Stimulated activated naive CD8-positive, alpha-beta T cell treated with anti-CD3 and anti-CD28 coated beads, Interleukin-15, Interleukin-2, amounts not matched to agents 100 U/mL and 50 U/mL, for 24 hours (primary cell): ENCODE data around the gene C4A.
A peak's percentile ranks its signal among the peaks of the same experiment; 100 is the strongest.
"Not testable (repeated sequence)": the region's sequence is repeated elsewhere in the genome, so short reads cannot be mapped to it uniquely, and the experiment has no call there.

ENCODE experiments used
- ATAC-seq: fragments of 150-1000 bp; cut with Tn5 transposase; one replicate; pipeline ENCODE4 v1.10.0; 2021
- DNase-seq: peaks from one replicate; pipeline ENCODE4 v3.0.0; 2021

The C4A gene

DNA sequence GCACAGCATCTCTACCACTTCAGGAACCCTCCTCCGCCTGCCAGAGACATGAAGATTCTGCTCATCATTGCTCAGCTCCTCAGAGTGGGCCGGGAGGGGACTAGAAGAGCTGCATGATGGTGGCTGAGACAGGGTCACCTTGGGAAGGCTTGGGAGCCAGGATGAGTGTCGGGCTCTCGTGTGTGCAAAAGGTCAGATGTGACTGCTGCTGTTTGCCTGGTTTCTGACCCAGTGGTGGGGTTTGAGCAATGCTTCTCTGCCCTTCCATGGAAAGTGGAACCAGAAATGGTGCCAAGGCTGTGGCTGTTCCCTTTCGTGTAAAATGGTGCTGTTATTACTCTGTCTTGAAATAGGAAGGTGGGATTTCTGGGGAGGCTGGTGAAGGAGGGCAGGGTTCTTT, 859 bp upstream of the C4A start:
- not testable (repeated sequence) for DNase-seq, ATAC-seq

DNA sequence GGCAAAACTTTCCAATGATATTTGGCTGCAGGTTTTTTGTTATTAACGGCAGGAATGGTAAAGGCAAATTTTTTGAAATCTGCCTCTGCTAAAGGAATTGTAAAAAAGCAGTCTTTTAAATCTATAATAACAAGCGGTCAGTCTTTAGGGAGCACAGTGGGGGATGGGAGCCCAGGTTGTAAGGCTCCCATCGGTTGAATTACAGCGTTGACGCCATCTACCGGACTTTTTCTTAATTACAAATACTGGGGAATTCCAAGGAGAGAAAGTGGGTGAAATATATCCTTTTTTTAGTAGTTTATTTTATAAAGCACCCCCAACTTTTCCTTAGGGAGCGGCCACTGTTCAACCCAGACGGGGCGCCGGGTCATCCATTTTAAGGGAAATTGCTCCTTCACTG, 7.5 kb downstream of the C4A start:
- not testable (repeated sequence) for DNase-seq, ATAC-seq

DNA sequence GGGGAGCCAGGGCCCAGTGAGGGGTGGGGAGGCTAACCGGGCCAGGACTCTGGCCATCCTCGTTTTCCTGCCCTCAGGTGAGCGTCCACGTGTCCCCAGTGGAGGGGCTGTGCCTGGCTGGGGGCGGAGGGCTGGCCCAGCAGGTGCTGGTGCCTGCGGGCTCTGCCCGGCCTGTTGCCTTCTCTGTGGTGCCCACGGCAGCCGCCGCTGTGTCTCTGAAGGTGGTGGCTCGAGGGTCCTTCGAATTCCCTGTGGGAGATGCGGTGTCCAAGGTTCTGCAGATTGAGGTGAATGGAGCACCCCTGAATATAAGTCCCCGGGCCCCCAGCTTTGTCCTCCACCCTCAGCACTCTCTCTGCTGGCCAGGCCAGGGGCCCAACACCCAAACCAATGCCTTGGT, 12.6 kb downstream of the C4A start:
- not testable (repeated sequence) for ATAC-seq, DNase-seq

DNA sequence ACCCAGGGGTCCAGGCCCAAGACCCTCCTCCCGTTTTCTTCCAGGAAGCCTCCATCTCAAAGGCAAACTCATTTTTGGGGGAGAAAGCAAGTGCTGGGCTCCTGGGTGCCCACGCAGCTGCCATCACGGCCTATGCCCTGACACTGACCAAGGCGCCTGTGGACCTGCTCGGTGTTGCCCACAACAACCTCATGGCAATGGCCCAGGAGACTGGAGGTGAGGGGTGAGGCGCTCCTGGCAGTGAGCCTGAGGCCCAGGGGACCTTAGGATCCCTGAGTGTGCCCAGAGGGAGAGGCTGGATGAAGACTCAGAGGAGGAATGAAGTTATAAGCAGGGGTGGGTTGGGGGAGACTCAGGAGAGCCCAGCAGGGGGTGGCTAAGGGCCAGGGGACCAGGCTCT, 14.5 kb downstream of the C4A start:
- not testable (repeated sequence) for DNase-seq, ATAC-seq

DNA sequence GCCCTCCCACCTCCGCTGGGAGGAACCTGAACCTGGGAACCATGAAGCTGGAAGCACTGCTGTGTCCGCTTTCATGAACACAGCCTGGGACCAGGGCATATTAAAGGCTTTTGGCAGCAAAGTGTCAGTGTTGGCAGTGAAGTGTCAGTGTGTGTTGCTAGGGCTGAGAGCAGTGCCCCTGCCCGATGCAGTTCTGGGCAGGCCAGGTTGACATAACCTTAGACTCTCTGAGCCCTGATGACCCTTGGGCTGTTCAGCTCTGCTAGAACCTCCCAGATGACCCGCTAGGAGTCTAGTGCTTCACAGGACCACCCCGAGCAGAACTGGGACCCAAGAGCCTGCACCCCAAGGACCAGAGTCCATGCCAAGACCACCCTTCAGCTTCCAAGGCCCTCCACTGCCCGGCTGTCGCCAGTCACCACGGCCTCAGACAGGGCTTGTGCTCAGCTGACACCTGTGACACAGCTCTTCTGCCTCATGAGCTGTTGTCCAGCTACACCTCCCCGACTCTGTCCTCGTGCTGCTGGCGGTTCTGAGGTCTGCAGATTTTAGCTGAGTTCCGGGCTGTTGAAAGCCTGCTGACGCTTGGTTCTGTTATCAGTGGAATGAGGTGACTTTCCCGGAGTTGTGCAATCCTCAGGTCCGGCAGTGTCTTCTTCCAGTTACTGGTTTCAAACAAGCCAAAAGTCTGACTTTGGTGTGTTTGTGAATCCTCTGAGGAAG, 20.9 kb downstream of the C4A start:
- not testable (repeated sequence) for ATAC-seq, DNase-seq

DNA sequence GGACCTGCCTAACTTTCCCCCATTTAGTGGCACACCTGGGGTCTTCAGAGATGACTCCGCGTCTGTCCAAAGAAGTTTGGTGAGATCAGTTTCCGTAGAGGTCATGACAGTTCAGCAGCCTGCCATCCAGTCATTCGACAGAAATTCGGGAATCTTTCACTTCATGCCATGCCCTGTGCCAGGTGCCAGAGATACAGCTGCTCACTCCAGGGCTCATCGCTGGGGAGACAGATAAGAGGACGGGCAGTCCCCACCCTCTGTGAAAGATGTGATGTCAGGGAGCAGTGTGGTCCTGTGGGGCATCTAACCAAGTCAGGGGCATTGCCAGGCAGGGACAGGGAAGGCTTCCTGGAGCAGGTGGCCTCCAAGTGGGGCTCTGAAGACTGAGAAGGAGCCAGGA, 21.4 kb downstream of the C4A start:
- not testable (repeated sequence) for ATAC-seq

DNA sequence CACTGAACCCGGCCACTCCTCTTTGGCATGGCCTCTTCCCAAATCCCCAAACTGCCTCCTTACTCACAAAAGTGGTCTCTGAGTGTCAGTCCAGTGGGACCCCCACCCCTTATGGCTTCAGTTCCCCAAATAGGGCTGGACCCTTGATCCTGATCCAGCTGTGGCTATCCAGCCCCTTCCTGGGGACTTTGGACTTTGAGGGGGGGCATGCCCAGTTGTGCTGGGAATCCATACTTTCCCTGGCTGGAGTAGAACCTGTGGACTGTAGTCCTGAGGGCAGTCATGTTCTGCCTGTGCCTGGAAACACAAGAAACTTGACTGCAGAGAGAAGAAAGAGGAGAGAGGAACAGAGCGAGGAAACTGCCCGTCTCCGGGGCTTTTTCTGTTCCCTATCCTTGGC, 22.5 kb downstream of the C4A start:
- not testable (repeated sequence) for DNase-seq, ATAC-seq

More for the DNA sequence above, 21.4 kb downstream of the C4A start:
- not testable (repeated sequence) for DNase-seq

DNA sequence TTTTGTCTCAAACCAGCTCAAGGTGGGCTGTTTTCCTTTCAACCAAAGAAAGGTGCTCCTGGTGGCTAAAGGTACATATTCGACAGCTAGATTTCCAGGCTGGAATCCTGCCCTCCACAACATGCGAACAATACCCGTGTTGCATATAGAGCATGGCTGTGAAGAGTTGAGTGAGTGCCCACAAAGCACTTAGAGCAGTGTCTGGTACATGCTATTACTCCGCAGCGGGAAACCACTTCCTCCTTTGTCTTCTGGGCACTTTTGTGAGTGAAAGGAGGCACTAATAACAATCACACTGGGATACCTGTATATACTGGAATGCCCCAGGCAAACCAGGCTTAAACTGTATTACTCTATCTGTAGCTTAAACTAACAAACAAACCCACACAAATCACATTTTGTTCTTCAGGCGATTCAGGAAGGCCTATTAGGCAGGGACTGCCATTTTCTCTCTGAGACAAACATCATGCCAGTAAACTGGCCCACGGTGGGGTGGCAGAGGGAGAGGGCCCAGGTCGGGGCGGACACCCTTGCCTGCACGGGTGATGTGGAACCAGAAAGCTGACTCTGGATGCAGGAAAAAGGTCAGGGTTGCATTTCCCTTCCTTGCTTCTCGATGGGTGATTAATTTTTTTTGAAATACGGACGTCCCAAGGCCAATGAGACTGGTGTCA, 23.1 kb downstream of the C4A start:
- DNase-seq: not testable (repeated sequence)
- ATAC-seq: peak; percentile 50

DNA sequence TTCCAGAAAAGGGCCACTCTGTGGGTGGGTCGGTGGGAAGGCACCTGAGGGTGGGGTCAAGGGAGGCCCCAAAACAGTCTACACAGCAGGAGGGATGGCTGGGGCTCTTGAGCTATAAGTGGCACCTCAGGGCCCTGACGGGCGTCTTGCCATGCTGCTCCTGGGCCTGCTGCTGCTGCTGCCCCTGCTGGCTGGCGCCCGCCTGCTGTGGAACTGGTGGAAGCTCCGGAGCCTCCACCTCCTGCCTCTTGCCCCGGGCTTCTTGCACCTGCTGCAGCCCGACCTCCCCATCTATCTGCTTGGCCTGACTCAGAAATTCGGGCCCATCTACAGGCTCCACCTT, 23.7 kb downstream of the C4A start:
- DNase-seq, ATAC-seq: not testable (repeated sequence)

DNA sequence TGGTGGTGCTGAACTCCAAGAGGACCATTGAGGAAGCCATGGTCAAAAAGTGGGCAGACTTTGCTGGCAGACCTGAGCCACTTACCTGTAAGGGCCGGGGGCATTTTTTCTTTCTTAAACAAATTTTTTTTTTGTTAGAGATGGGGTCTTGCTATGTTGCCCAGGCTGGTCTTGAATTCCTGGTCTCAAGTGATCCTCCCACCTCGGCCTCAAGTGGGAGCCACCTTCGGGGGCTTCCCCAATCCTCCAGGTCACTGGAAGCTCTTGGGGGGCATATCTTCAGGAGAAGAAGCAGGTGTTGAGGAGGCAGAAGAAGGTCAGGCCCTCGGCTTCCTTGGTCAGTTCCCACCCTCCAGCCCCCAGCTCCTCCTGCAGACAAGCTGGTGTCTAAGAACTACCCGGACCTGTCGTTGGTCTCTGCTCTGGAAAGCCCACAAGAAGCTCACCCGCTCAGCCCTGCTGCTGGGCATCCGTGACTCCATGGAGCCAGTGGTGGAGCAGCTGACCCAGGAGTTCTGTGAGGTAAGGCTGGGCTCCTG, 24.2 kb downstream of the C4A start:
- not testable (repeated sequence) for DNase-seq, ATAC-seq

DNA sequence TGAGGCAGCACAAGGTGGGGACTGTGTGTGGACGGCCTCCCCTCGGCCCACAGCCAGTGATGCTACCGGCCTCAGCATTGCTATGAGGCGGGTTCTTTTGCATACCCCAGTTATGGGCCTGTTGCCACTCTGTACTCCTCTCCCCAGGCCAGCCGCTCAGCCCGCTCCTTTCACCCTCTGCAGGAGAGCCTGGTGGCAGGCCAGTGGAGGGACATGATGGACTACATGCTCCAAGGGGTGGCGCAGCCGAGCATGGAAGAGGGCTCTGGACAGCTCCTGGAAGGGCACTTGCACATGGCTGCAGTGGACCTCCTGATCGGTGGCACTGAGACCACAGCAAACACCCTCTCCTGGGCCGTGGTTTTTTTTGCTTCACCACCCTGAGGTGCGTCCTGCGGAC, 25.2 kb downstream of the C4A start:
- ATAC-seq, DNase-seq: not testable (repeated sequence)

DNA sequence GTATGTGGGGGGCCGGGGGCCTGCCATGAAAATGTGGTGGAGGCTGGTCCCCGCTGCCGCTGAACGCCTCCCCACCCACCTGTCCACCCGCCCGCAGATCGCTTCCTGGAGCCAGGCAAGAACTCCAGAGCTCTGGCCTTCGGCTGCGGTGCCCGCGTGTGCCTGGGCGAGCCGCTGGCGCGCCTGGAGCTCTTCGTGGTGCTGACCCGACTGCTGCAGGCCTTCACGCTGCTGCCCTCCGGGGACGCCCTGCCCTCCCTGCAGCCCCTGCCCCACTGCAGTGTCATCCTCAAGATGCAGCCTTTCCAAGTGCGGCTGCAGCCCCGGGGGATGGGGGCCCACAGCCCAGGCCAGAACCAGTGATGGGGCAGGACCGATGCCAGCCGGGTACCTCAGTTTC, 26.2 kb downstream of the C4A start:
- DNase-seq: not testable (repeated sequence)

DNA sequence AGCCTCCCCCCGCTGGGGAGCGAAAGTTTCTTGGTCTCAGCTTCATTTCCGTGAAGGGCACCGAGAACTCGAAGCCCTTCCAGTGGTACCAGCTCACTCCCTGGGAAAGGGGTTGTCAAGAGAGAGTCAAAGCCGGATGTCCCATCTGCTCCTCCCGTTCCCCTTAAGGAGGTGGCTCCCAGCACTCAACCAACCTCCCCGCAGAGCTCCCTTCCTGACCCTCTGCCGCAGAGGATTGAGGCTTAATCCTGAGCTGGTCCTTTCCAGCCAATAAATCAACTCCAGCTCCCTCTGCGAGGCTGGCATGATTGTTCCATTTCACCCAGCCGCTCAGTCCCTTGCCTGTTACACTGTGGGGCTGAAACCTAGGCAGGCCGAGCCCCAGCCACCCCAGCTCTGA, 26.8 kb downstream of the C4A start:
- not testable (repeated sequence) for DNase-seq, ATAC-seq

More for the DNA sequence above, 26.2 kb downstream of the C4A start:
- ATAC-seq: not testable (repeated sequence)

DNA sequence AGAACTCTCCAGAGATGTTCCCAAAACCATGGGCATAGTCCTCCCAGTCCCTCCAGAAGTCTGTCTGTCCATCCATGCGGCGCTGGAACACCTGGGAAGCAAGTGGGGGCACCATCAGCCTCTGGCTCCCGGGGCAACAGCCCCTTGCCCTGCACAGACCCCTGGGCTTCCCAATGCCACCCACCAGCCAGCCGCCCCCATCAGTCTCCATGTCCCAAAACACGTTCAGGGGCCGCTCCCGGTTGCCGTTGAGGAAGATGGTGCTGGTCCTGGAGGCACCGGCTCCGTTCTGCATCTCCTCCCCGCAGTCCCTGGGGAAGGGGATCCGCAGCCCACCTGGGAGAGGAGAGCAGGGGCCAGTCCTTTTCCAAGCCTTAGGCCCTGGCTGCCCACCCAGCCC, 27.7 kb downstream of the C4A start:
- not testable (repeated sequence) for DNase-seq, ATAC-seq

DNA sequence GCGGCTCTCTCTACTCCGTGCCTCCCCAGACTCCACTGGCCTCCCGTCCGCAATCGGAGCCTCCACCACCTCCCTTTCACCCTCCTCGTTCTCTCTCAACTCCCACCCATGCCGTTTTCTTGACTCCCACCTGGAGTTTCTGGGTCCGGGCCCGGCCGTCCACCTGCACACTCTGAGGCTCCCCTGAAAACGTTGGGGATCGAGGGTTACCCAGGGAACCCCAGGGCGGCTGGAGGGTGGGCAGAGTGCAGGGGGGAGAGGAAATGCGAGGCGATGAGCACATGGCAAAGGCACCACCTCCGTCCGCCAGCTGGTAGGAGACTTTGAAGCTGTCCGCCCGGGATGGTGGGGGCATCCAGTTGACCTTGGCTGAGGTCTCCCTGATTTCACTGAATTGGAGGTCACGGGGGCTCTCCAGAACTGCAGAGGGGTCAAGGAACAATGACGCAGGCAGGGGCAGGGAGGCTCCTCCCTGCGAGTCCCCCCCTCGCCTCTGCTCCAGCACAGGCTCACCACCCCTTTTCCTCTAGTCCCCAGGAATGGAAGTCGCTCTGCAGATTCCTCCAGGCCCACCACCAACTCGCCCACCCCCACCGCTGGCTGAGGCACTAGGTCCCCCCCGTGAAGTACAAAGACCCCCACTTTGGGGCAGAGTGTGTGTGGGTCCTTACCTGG, 29.1 kb downstream of the C4A start:
- DNase-seq, ATAC-seq: not testable (repeated sequence)

DNA sequence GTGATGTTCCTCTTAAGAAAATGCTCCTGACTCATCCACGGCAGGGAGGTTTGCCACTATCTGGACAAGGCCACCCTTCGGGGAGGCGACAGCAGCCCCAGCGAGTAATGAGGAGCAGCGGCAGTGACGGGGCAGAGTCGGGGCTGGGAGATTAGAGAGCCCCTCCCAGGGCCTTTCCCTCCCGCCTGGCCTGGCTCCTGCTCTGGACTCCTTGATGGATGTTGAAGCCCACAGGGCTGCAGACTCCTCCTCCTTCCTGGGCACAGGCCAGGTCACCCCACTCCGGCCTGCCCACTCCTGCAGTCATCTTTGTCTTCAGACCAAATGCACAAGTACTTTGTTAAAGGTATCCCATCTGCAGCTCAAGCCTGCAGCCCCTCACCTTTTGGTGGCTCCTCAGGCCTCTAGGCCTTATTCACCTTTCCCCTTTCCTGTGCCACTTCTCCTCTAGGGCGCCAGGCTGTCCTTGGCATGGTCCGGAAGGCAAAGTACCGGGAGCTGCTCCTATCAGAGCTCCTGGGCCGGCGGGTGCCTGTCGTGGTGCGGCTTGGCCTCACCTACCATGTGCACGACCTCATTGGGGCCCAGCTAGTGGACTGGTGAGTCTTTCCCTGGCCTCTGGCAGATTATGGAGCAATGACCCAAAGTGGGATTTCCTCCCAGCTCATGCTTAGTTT, 31.2 kb downstream of the C4A start:
- not testable (repeated sequence) for DNase-seq, ATAC-seq

DNA sequence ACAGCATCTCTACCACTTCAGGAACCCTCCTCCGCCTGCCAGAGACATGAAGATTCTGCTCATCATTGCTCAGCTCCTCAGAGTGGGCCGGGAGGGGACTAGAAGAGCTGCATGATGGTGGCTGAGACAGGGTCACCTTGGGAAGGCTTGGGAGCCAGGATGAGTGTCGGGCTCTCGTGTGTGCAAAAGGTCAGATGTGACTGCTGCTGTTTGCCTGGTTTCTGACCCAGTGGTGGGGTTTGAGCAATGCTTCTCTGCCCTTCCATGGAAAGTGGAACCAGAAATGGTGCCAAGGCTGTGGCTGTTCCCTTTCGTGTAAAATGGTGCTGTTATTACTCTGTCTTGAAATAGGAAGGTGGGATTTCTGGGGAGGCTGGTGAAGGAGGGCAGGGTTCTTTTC, 31.9 kb downstream of the C4A start:
- not testable (repeated sequence) for DNase-seq

DNA sequence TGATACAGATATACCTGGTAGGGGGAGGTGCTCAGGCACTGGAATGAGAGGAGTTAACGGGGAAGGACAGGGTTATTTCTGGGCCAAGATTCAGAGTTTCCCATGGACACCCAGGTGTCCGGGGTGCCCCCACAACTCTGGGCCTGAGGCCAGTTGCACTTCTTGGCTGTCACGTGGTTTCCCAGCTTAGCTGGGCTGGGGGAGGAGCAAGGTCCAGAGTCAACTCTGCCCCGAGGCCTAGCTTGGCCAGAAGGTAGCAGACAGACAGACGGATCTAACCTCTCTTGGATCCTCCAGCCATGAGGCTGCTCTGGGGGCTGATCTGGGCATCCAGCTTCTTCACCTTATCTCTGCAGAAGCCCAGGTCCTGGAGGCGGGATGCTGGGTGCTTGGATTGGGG, 32.7 kb downstream of the C4A start, which contains the start of gene C4B:
TSS of gene C4B (plus strand) at position 249 of the 400 bp plus-strand sequence. CDS start at position 300, 51 bp downstream.
- not testable (repeated sequence) for DNase-seq, ATAC-seq

More for the DNA sequence above, 31.9 kb downstream of the C4A start:
- ATAC-seq: not testable (repeated sequence)

DNA sequence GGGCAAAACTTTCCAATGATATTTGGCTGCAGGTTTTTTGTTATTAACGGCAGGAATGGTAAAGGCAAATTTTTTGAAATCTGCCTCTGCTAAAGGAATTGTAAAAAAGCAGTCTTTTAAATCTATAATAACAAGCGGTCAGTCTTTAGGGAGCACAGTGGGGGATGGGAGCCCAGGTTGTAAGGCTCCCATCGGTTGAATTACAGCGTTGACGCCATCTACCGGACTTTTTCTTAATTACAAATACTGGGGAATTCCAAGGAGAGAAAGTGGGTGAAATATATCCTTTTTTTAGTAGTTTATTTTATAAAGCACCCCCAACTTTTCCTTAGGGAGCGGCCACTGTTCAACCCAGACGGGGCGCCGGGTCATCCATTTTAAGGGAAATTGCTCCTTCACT, 40.2 kb downstream of the C4A start:
- ATAC-seq: not testable (repeated sequence)

DNA sequence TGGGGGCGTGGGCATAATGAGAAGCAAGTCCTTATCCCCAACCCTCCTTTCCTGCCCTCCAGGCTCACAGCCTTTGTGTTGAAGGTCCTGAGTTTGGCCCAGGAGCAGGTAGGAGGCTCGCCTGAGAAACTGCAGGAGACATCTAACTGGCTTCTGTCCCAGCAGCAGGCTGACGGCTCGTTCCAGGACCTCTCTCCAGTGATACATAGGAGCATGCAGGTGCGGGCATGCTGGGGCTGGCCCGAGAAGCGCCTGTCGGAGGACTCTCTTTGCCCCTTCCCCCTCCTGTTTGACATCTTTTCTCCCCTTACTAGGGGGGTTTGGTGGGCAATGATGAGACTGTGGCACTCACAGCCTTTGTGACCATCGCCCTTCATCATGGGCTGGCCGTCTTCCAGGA, 46.8 kb downstream of the C4A start:
- ATAC-seq, DNase-seq: not testable (repeated sequence)

More for the DNA sequence above, 40.2 kb downstream of the C4A start:
- DNase-seq: not testable (repeated sequence)

DNA sequence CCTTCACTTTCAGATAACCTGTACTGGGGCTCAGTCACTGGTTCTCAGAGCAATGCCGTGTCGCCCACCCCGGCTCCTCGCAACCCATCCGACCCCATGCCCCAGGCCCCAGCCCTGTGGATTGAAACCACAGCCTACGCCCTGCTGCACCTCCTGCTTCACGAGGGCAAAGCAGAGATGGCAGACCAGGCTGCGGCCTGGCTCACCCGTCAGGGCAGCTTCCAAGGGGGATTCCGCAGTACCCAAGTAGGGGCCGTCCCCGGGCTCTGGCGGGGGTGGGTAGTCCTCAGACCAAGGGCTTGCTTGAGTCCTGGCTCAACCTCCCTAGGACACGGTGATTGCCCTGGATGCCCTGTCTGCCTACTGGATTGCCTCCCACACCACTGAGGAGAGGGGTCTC, 47.7 kb downstream of the C4A start:
- ATAC-seq, DNase-seq: not testable (repeated sequence)
